Testis (tissue), 2 donors: Measurements from ENCODE around the gene DTNB.

Experiments used
- POLR2A ChIP-seq: fragments of 450-650 bp; IDR thresholded peaks from one replicate; pipeline ENCODE4 v1.6.1; 2017; ENCODE audit warnings: antibody characterized with exemption, mild to moderate bottlenecking, moderate library complexity
- TF ChIP-seq, protein P1 (sequence below), 3 experiments: fragments of 450-650 bp in 2 of 3; fragments of 200-600 bp in 1 of 3; sonication (generic) in 1 of 3; IDR thresholded peaks; one replicate each; pipeline ENCODE4 v1.5.1; 2016 to 2019; ENCODE audit warnings: antibody characterized with exemption in 3 of 3, mild to moderate bottlenecking in 2 of 3, moderate library complexity in 1 of 3

- TF ChIP-seq POLR2A = no peak
- TF ChIP-seq, protein P1, sequence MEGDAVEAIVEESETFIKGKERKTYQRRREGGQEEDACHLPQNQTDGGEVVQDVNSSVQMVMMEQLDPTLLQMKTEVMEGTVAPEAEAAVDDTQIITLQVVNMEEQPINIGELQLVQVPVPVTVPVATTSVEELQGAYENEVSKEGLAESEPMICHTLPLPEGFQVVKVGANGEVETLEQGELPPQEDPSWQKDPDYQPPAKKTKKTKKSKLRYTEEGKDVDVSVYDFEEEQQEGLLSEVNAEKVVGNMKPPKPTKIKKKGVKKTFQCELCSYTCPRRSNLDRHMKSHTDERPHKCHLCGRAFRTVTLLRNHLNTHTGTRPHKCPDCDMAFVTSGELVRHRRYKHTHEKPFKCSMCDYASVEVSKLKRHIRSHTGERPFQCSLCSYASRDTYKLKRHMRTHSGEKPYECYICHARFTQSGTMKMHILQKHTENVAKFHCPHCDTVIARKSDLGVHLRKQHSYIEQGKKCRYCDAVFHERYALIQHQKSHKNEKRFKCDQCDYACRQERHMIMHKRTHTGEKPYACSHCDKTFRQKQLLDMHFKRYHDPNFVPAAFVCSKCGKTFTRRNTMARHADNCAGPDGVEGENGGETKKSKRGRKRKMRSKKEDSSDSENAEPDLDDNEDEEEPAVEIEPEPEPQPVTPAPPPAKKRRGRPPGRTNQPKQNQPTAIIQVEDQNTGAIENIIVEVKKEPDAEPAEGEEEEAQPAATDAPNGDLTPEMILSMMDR (IDR thresholded peaks at IDR 0.05) = no peak
These were observed 23.6 kb downstream of the DTNB start for GRCh38 chr2:25649786-25650185.
